Ovary (tissue), 3 donors: ENCODE data around the gene PLCH2.

Experiments used
- EP300 ChIP-seq: sonication (generic); formaldehyde crosslinking; IDR thresholded peaks from one replicate; pipeline ENCODE4 v1.6.1; 2017; ENCODE audit warnings: antibody characterized with exemption
- TF ChIP-seq, protein P1 (sequence below), 3 donors: fragments of 450-650 bp in 2 of 3; fragments of 200-600 bp in 1 of 3; IDR thresholded peaks; one replicate each; pipeline versions ENCODE4 v1.5.1 to v1.8.0; 2016 to 2022; ENCODE audit warnings: antibody characterized with exemption in 3 of 3, mild to moderate bottlenecking in 1 of 3
- donor health status: DM: no; HTN: no; CAD: no.

DNA sequence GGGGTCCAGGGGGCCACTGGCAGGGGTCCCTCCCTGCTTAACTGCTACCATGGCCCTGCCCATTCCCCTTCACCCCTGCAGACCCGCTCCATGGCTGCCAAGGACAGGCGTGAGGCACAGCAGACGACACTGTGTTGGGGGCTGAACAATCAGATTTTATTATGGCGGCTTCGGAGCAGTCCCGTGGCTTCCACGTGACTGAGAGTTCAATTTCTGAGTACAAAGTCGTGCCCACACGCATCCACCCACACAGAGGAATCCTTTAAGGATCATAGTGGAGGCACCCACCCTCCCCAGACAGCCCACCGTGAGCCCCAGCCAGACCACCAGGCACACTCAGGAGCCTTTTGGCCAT lies 52.5 kb downstream of the PLCH2 start:
- TF ChIP-seq, protein P1, sequence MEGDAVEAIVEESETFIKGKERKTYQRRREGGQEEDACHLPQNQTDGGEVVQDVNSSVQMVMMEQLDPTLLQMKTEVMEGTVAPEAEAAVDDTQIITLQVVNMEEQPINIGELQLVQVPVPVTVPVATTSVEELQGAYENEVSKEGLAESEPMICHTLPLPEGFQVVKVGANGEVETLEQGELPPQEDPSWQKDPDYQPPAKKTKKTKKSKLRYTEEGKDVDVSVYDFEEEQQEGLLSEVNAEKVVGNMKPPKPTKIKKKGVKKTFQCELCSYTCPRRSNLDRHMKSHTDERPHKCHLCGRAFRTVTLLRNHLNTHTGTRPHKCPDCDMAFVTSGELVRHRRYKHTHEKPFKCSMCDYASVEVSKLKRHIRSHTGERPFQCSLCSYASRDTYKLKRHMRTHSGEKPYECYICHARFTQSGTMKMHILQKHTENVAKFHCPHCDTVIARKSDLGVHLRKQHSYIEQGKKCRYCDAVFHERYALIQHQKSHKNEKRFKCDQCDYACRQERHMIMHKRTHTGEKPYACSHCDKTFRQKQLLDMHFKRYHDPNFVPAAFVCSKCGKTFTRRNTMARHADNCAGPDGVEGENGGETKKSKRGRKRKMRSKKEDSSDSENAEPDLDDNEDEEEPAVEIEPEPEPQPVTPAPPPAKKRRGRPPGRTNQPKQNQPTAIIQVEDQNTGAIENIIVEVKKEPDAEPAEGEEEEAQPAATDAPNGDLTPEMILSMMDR (IDR thresholded peaks at IDR 0.05), result no peak
- no peak for TF ChIP-seq EP300
